Measurements from ENCODE around the gene CMC2. TPM values are rescaled to one million over a fixed set of nuclear protein-coding genes. Genes with fewer than 3 reads are reported as not detected.

The CMC2 gene
- total RNA-seq, 1 donor from 2014 or later, result 52.0 TPM

DNA sequence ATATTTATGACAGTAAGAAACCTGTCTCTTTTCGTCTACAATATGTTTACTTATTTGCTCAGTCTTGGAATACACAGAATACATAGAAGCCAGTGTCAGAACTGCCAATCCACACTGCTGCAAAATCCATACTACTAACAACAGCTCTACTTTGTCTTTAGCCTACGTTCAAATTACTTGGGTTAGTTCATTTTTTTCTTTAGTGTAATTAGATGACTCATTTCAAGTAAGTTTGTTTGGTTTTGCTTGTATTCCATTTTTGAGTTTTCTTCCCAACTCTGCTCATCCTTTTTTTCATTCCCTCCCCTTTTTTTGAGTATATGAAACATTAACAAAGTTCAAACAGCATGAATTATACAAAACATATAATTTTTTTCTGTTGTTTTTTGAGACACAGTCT is 16.9 kb downstream of the CMC2 start:
- H3K36me3 ChIP-seq (ENCODE audit: control insufficient read depth, insufficient read depth, low read length), result no peaks in the 10 kb centered on the region
- TF ChIP-seq, protein P1, sequence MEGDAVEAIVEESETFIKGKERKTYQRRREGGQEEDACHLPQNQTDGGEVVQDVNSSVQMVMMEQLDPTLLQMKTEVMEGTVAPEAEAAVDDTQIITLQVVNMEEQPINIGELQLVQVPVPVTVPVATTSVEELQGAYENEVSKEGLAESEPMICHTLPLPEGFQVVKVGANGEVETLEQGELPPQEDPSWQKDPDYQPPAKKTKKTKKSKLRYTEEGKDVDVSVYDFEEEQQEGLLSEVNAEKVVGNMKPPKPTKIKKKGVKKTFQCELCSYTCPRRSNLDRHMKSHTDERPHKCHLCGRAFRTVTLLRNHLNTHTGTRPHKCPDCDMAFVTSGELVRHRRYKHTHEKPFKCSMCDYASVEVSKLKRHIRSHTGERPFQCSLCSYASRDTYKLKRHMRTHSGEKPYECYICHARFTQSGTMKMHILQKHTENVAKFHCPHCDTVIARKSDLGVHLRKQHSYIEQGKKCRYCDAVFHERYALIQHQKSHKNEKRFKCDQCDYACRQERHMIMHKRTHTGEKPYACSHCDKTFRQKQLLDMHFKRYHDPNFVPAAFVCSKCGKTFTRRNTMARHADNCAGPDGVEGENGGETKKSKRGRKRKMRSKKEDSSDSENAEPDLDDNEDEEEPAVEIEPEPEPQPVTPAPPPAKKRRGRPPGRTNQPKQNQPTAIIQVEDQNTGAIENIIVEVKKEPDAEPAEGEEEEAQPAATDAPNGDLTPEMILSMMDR (IDR thresholded peaks at IDR 0.05; ENCODE audit: insufficient read depth, low read length, poor library complexity, severe bottlenecking), result no peak
- DNase-seq (ENCODE audit: low read depth), result no peak
- H3K27me3 ChIP-seq (ENCODE audit: control insufficient read depth, insufficient read depth, low read length), result no peaks in the 10 kb centered on the region
- no peak overlapping the region for H3K4me3 ChIP-seq (ENCODE audit: low read depth, low read length)

DNA sequence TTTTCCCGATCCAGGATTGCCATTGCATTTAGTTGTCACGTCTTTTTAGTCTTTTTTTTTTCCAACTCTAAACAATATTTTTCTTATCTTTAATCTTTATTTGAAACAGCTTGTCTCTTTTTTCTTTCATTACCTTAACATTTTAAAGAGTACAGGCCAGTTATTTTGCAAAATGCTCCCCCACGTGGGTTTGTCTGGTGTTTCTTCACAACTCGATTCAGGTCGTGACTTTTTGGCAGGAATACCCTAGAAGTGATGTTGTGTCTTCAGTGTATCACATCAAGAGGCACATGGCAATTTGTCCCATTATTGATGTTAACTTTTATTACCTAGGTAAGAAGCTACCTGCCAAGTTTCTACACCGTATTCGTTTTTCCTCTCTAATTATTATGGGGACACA is 17.9 kb downstream of the CMC2 start:
- no peak for DNase-seq (ENCODE audit: low read depth)
- H3K27me3 ChIP-seq (ENCODE audit: control insufficient read depth, insufficient read depth, low read length), result no peaks in the 10 kb centered on the region
- TF ChIP-seq, protein P1 (IDR thresholded peaks at IDR 0.05; ENCODE audit: insufficient read depth, low read length, poor library complexity, severe bottlenecking), result no peak
- no peaks in the 10 kb centered on the region for H3K36me3 ChIP-seq (ENCODE audit: control insufficient read depth, insufficient read depth, low read length)
- H3K4me3 ChIP-seq (ENCODE audit: low read depth, low read length), result no peak overlapping the region

DNA sequence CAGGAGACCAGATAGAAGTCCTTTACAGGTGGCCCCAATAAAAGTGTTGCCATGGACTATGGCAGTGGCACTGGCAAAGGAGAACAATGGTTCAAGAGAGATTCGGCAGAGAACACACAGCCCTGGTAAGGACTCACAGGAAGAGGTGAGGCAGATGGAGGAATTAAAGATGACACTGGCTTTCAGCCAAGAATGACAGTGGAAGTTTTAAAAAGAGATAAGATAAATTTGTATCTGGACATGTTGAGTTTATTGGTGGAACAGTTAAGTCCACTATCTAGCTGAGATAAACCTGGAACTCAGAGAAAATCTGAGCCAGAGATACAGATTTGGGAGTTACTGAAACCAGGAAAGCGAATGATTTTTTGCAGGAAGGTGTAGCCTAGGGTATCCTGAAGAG is 20.1 kb downstream of the CMC2 start:
- DNase-seq (ENCODE audit: low read depth), result no peak
- Histone ChIP-seq H3K27me3 (ENCODE audit: control insufficient read depth, insufficient read depth, low read length) (no peaks in the 10 kb centered on the region), H3K4me3 (ENCODE audit: low read depth, low read length) (no peak overlapping the region), H3K36me3 (ENCODE audit: control insufficient read depth, insufficient read depth, low read length) (no peaks in the 10 kb centered on the region)
- TF ChIP-seq, protein P1 (IDR thresholded peaks at IDR 0.05; ENCODE audit: insufficient read depth, low read length, poor library complexity, severe bottlenecking), result no peak

DNA sequence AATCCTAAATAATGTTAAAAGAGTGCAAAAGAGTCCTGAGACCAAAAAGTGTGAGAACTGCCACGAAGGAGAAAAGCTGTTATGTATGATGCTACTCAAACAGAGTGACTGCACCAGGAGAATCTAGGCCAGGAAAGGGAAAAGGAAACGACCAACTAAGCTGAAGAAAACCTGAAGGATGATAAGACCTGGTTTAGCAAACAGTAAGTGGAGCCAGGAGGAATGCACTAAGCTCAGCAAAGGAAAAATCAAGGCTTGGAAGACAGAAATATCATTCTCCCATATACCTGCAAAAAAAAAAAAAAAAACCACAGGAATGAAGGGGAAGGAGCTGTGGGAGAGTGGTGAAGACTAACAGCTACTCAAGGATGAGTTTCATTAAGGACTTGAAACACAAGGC is 21.1 kb downstream of the CMC2 start:
- TF ChIP-seq, protein P1 (IDR thresholded peaks at IDR 0.05; ENCODE audit: insufficient read depth, low read length, poor library complexity, severe bottlenecking), result no peak
- Histone ChIP-seq H3K4me3 (ENCODE audit: low read depth, low read length) (no peak overlapping the region), H3K27me3 (ENCODE audit: control insufficient read depth, insufficient read depth, low read length) (no peaks in the 10 kb centered on the region), H3K36me3 (ENCODE audit: control insufficient read depth, insufficient read depth, low read length) (no peaks in the 10 kb centered on the region)
- DNase-seq (ENCODE audit: low read depth), result no peak

DNA sequence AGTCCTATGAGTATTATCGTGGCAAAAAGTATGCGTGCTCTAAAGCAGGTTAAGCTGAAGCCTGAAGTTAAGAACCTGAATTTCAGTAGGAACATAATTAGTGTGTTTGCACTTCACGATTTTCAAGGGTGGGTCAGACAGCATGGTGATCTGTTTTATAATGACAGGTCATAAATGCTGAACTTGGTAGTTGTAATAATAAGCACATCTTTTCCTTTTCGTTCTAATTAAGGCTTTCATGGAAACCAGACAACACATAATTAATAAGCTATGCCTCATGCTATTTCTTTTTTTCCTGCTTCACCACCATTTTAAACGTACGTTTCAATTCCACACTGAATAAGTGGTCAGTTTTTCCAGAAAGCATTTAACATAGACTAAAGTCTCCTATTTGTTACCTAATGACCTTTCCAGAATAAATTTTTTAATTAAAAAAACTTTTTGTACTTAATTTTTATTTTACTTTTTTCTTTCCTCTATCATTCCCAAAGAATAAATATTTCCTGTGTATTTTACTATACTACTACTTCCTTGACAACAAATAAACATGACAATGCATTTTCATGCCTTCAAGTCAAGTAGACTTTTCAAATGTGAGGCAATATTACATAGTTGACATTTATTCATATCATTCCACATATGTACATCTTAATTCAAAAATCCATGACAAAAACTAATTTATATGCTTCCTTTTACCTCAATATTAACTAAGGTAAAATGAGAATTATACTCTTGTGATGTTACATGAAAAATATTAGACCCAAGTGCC is 22.4 kb downstream of the CMC2 start:
- Histone ChIP-seq H3K27me3 (ENCODE audit: control insufficient read depth, insufficient read depth, low read length) (no peaks in the 10 kb centered on the region), H3K4me3 (ENCODE audit: low read depth, low read length) (no peak overlapping the region), H3K36me3 (ENCODE audit: control insufficient read depth, insufficient read depth, low read length) (no peaks in the 10 kb centered on the region)
- TF ChIP-seq, protein P1 (IDR thresholded peaks at IDR 0.05; ENCODE audit: insufficient read depth, low read length, poor library complexity, severe bottlenecking), result no peak
- DNase-seq (ENCODE audit: low read depth), result no peak

DNA sequence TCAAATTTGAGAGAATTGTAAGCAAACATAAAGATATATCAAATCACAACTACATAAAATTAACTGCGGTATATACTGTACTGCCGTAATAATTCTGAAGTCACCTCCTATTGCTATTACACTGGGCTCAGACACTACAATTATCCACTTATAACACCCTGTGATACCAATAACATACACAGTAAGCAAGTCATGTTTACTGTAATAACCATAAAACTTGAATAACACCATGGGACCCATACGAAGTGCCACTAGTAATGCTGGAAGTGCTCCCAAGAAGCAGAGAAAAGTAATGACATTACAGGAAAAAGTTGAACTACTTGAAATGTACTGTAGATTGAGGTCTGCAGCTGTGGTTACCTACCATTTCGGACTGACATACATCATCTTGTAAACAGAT is 24.0 kb downstream of the CMC2 start:
- no peak for DNase-seq (ENCODE audit: low read depth)
- Histone ChIP-seq H3K36me3 (ENCODE audit: control insufficient read depth, insufficient read depth, low read length) (no peaks in the 10 kb centered on the region), H3K4me3 (ENCODE audit: low read depth, low read length) (no peak overlapping the region), H3K27me3 (ENCODE audit: control insufficient read depth, insufficient read depth, low read length) (no peaks in the 10 kb centered on the region)
- TF ChIP-seq, protein P1 (IDR thresholded peaks at IDR 0.05; ENCODE audit: insufficient read depth, low read length, poor library complexity, severe bottlenecking), result no peak

Data from kidney epithelial cell (primary cell).